Skeletal muscle tissue (tissue), 5 donors: ENCODE results near the gene FAM13B. TPM values are rescaled to one million over a fixed set of nuclear protein-coding genes. Genes with fewer than 3 reads are reported as not detected.

Experiments used
- H3K27ac ChIP-seq: one replicate; pipeline ENCODE4 v1.7.0; 2013; ENCODE audit warnings: mild to moderate bottlenecking, low read depth, low read length, inconsistent platforms
- H3K27me3 ChIP-seq, 3 donors: one replicate each; pipeline ENCODE4 v1.7.0; 2013; ENCODE audit warnings: low read length in 3 of 3; ENCODE audit not compliant: control insufficient read depth in 3 of 3, insufficient read depth in 3 of 3
- H3K36me3 ChIP-seq, 3 donors: one replicate each; pipeline ENCODE4 v1.7.0; 2013; ENCODE audit warnings: low read length in 3 of 3; ENCODE audit not compliant: control insufficient read depth in 3 of 3, insufficient read depth in 3 of 3
- H3K4me1 ChIP-seq, 3 donors: one replicate each; pipeline ENCODE4 v1.7.0; 2013; ENCODE audit warnings: low read length in 3 of 3, mild to moderate bottlenecking in 3 of 3; ENCODE audit not compliant: control insufficient read depth in 3 of 3, insufficient read depth in 3 of 3
- H3K4me3 ChIP-seq, 3 donors: one replicate each; pipeline ENCODE4 v1.7.0; 2013; ENCODE audit warnings: low read length in 3 of 3
- H3K9ac ChIP-seq, 3 donors: one replicate each; pipeline ENCODE4 v1.7.0; 2013; ENCODE audit warnings: low read length in 3 of 3, mild to moderate bottlenecking in 3 of 3, moderate library complexity in 2 of 3, low read depth in 1 of 3
- H3K9me3 ChIP-seq, 3 donors: one replicate each; pipeline ENCODE4 v1.7.0; 2013; ENCODE audit warnings: low read length in 3 of 3; ENCODE audit not compliant: control insufficient read depth in 3 of 3
- small RNA-seq: library from RNA; depleted of rRNA; stranded (forward); fragments of <200 nt; gene quantifications from one replicate; pipeline ENCODE3, GENCODE V24; 2014
- total RNA-seq: library from RNA; depleted of rRNA; stranded (reverse); fragments of >200 nt; gene quantifications from one replicate; pipeline ENCODE4 v1.2.3, GENCODE V29; 2014
- donor health status: Osteomylitis.

Gene FAM13B
- total RNA-seq, 1 donor from 2014 or later, result 43.8 TPM

- peak within 1 kb of the TSS; percentile 51 to 67 (median 65) for H3K4me3 ChIP-seq
- peaks cover 2 to 11% (median 9%) of the 10 kb centered on the region in 3 donors for H3K4me1 ChIP-seq
- peak within 1 kb of the TSS; percentile 55 to 77 (median 70) for H3K9ac ChIP-seq
- peaks cover 8 to 18% (median 13%) of the 10 kb centered on the region in 3 donors for H3K36me3 ChIP-seq
- H3K27me3 ChIP-seq, result no peaks in the 10 kb centered on the region
- peak within 1 kb of the TSS; percentile 82 for H3K27ac ChIP-seq
- no peaks in the 10 kb centered on the region for H3K9me3 ChIP-seq
These were observed 143.8 kb downstream of the FAM13B start, which contains the start of gene PKD2L2 for GRCh38 chr5:137888863-137889759. Gene PKD2L2 (plus strand): TSS chr5:137889457. CDS start chr5:137889492, 35 bp downstream.

DNA sequence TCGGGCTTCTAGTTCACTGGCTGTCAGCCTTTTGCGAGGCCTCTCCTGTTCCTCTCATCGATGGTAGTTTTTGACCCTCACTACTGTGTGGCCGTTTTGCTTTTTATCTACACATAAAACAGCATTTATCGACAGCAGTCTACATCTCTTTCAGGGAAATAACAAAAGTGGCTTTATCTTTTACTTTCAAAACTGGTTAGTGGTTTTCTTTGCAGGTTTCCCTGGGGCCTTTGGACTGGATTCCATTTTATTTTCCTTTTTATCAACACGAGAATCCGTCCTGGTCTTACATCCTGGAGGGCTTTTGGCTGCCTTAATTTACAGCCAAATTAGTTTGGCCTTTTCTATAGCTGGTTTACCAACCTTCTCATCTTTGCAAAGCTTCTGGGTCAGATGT, 144.4 kb downstream of the FAM13B start:
- peak overlapping the region in 2 of 3 donors; percentile 48 to 51 for H3K4me3 ChIP-seq
- peak overlapping the region; percentile 82 for H3K27ac ChIP-seq
- peaks cover 3 to 13% (median 9%) of the 10 kb centered on the region in 3 donors for H3K4me1 ChIP-seq
- H3K27me3 ChIP-seq, result no peaks in the 10 kb centered on the region
- no peaks in the 10 kb centered on the region for H3K9me3 ChIP-seq
- peaks cover 13 to 21% (median 14%) of the 10 kb centered on the region in 3 donors for H3K36me3 ChIP-seq
- peak overlapping the region; percentile 55 to 77 (median 59) for H3K9ac ChIP-seq

Small RNA genes within 50 kb of the gene (small RNA-seq; reads per million reads assigned to genes)
- not detected for gene RNU6-1148P

Other genes starting within 250 kb of the FAM13B start
- 54.8 TPM for gene MYOT, start 165.2 kb downstream of the FAM13B start, total RNA-seq
- 2.6 TPM for gene PKD2L2, start 143.6 kb downstream of the FAM13B start, total RNA-seq
- gene WNT8A, start 51.0 kb upstream of the FAM13B start, total RNA-seq, result not detected
- gene NME5, start 106.3 kb upstream of the FAM13B start, total RNA-seq, result not detected
- gene BRD8, start 145.6 kb upstream of the FAM13B start, total RNA-seq, result 34.4 TPM
- 8.9 TPM for gene KIF20A, start 146.0 kb upstream of the FAM13B start, total RNA-seq
- 41.8 TPM for gene CDC23, start 180.2 kb upstream of the FAM13B start, total RNA-seq
- 1.0 TPM for gene GFRA3, start 241.5 kb upstream of the FAM13B start, total RNA-seq